MM.1S (cell line): Measurements from ENCODE around the gene THADA.

Source experiments
- DNase-seq: peaks from one replicate; pipeline ENCODE4 v3.0.0-alpha.2; 2015
- H2AFZ ChIP-seq: fragments of 300-600 bp; sonication (generic); 2 replicates; pipeline ENCODE4 v1.6.0; 2016; ENCODE audit warnings: antibody characterized with exemption, low read length
- H3F3A ChIP-seq: fragments of 300-600 bp; sonication (generic); 2 replicates; pipeline ENCODE4 v1.6.1; 2016; ENCODE audit warnings: mild to moderate bottlenecking, antibody characterized with exemption, low read length, moderate library complexity, mixed read lengths; ENCODE audit not compliant: insufficient read depth
- H3K27ac ChIP-seq: fragments of 300-600 bp; sonication (generic); 2 replicates; pipeline ENCODE4 v1.5.1; 2016; ENCODE audit warnings: mild to moderate bottlenecking, low read length
- H3K27me3 ChIP-seq: fragments of 300-600 bp; sonication (generic); replicated peaks from 2 replicates; pipeline ENCODE4 v1.6.0; 2016; ENCODE audit warnings: low read length; ENCODE audit not compliant: insufficient read depth
- H3K36me3 ChIP-seq: fragments of 300-600 bp; sonication (generic); replicated peaks from 2 replicates; pipeline ENCODE4 v1.6.1; 2016; ENCODE audit warnings: mild to moderate bottlenecking, low read length, mixed read lengths; ENCODE audit not compliant: insufficient read depth
- H3K4me1 ChIP-seq: fragments of 300-600 bp; sonication (generic); 2 replicates; pipeline ENCODE4 v1.6.1; 2016; ENCODE audit warnings: low read length, mixed read lengths
- H3K4me2 ChIP-seq: fragments of 300-600 bp; sonication (generic); 2 replicates; pipeline ENCODE4 v1.6.0; 2016; ENCODE audit warnings: low read depth, low read length
- H3K4me3 ChIP-seq: fragments of 300-600 bp; sonication (generic); 2 replicates; pipeline ENCODE4 v1.5.1; 2016; ENCODE audit warnings: low read length, mixed read lengths
- H3K79me2 ChIP-seq: fragments of 300-600 bp; sonication (generic); 2 replicates; pipeline ENCODE4 v1.6.1; 2016; ENCODE audit warnings: mixed run types, low read length, mixed read lengths
- H3K9ac ChIP-seq: fragments of 300-600 bp; sonication (generic); 2 replicates; pipeline ENCODE4 v1.6.1; 2016; ENCODE audit warnings: low read length, mixed read lengths
- H3K9me2 ChIP-seq: fragments of 300-600 bp; sonication (generic); replicated peaks from 2 replicates; pipeline ENCODE4 v1.6.1; 2016; ENCODE audit warnings: mild to moderate bottlenecking, low read length, mixed read lengths; ENCODE audit not compliant: insufficient read depth
- H3K9me3 ChIP-seq: fragments of 300-600 bp; sonication (generic); replicated peaks from 2 replicates; pipeline ENCODE4 v1.6.1; 2016; ENCODE audit warnings: mild to moderate bottlenecking, low read length, mixed read lengths; ENCODE audit not compliant: insufficient read depth
- H4K20me1 ChIP-seq: fragments of 300-600 bp; sonication (generic); 2 replicates; pipeline ENCODE4 v1.6.1; 2016; ENCODE audit warnings: mild to moderate bottlenecking, low read length, moderate library complexity, mixed read lengths; ENCODE audit not compliant: insufficient read depth
- CTCF ChIP-seq: fragments of 300-600 bp; sonication (generic); IDR thresholded peaks from 2 replicates; pipeline ENCODE4 v1.5.1; 2016; ENCODE audit warnings: antibody characterized with exemption, low read length, mixed read lengths
- EZH2 ChIP-seq: fragments of 300-600 bp; sonication (generic); optimal IDR thresholded peaks from 2 replicates; pipeline ENCODE3; 2017; ENCODE audit warnings: low read depth, mild to moderate bottlenecking, antibody characterized with exemption, low read length, mixed read lengths
- EZH2phosphoT487 ChIP-seq: fragments of 300-600 bp; sonication (generic); IDR thresholded peaks from 2 replicates; pipeline ENCODE4 v1.6.1; 2018; ENCODE audit warnings: antibody characterized with exemption, low read length

Gene THADA

GRCh38 chr2:43302961-43303494 lies 292.8 kb downstream of the THADA start:
- Histone ChIP-seq H3K9me3 (no peaks in the 10 kb centered on the region), H3K4me1 (peaks cover 40% of the 10 kb centered on the region)

GRCh38 chr2:43302182-43302960 lies 293.5 kb downstream of the THADA start:
- H3K79me2 ChIP-seq, result no peaks in the 10 kb centered on the region
- TF ChIP-seq CTCF (no peak), EZH2 (no peak), EZH2phosphoT487 (no peak)
- H3K36me3 ChIP-seq, result no peaks in the 10 kb centered on the region
- peaks cover 40% of the 10 kb centered on the region for H3K4me1 ChIP-seq
- no peak for DNase-seq
- H3K9ac ChIP-seq, result no peak overlapping the region
- H3K9me2 ChIP-seq, result no peaks in the 10 kb centered on the region
- H3K9me3 ChIP-seq, result no peaks in the 10 kb centered on the region
- H4K20me1 ChIP-seq, result no peaks in the 10 kb centered on the region
- no peaks in the 10 kb centered on the region for H3K27me3 ChIP-seq
- H2AFZ ChIP-seq, result no peak overlapping the region
- peaks cover 18% of the 10 kb centered on the region for H3F3A ChIP-seq
- no peak overlapping the region for H3K4me3 ChIP-seq
- no peak overlapping the region for H3K4me2 ChIP-seq
- H3K27ac ChIP-seq, result no peak overlapping the region

More at GRCh38 chr2:43302961-43303494, 292.8 kb downstream of the THADA start:
- Histone ChIP-seq H2AFZ (no peak overlapping the region), H3K4me3 (no peak overlapping the region), H3K27me3 (no peaks in the 10 kb centered on the region), H4K20me1 (no peaks in the 10 kb centered on the region), H3K4me2 (no peak overlapping the region), H3K9me2 (no peaks in the 10 kb centered on the region), H3K36me3 (no peaks in the 10 kb centered on the region), H3K79me2 (no peaks in the 10 kb centered on the region), H3K9ac (no peak overlapping the region), H3K27ac (no peak overlapping the region), H3F3A (peaks cover 18% of the 10 kb centered on the region)
- no peak for DNase-seq
- no peak for TF ChIP-seq EZH2phosphoT487
- no peak for TF ChIP-seq CTCF
- no peak for TF ChIP-seq EZH2

GRCh38 chr2:43300781-43301583 lies 294.9 kb downstream of the THADA start:
- Histone ChIP-seq H3K9me3 (no peaks in the 10 kb centered on the region), H3K9me2 (no peaks in the 10 kb centered on the region), H3F3A (peaks cover 18% of the 10 kb centered on the region), H2AFZ (no peak overlapping the region), H3K4me1 (peaks cover 40% of the 10 kb centered on the region), H3K9ac (no peak overlapping the region), H3K4me3 (no peak overlapping the region), H3K4me2 (peak overlapping the region; percentile 59), H4K20me1 (no peaks in the 10 kb centered on the region), H3K27ac (peak overlapping the region; percentile 31; the same call in 1 of the 2 replicates), H3K27me3 (no peaks in the 10 kb centered on the region), H3K79me2 (no peaks in the 10 kb centered on the region), H3K36me3 (no peaks in the 10 kb centered on the region)
- TF ChIP-seq EZH2phosphoT487, result no peak
- no peak for TF ChIP-seq EZH2
- no peak for TF ChIP-seq CTCF
- peak; percentile 75 for DNase-seq
